Nephron progenitor cell (in vitro differentiated cells): ENCODE data around the gene LGR5.
A peak's percentile ranks its signal among the peaks of the same experiment; 100 is the strongest.

Experiments used
- DNase-seq: peaks from one replicate; pipeline ENCODE4 v3.0.0; 2021
- H3K27ac Mint-ChIP-seq: 2 replicates; pipeline ENCODE4 v1.8.0; 2021; ENCODE audit warnings: mild to moderate bottlenecking, moderate library complexity, mixed read lengths
- H3K27me3 Mint-ChIP-seq: 2 replicates; pipeline ENCODE4 v1.8.0; 2021; ENCODE audit warnings: mild to moderate bottlenecking, low read depth, mixed read lengths; ENCODE audit not compliant: poor library complexity
- H3K36me3 Mint-ChIP-seq: 2 replicates; pipeline ENCODE4 v1.8.0; 2021; ENCODE audit warnings: low read depth, mixed read lengths
- H3K4me1 Mint-ChIP-seq: 2 replicates; pipeline ENCODE4 v1.8.0; 2021; ENCODE audit warnings: mixed read lengths
- H3K4me3 Mint-ChIP-seq: 2 replicates; pipeline ENCODE4 v1.8.0; 2021; ENCODE audit warnings: mild to moderate bottlenecking, moderate library complexity, mixed read lengths
- H3K9me3 Mint-ChIP-seq: 2 replicates; pipeline ENCODE4 v1.8.0; 2021; ENCODE audit warnings: mild to moderate bottlenecking, moderate library complexity, mixed read lengths
- CTCF ChIP-seq: fragments of 200-600 bp; sonication (generic); IDR thresholded peaks from 2 replicates; pipeline ENCODE4 v1.5.0; 2021; ENCODE audit warnings: antibody characterized with exemption

Gene LGR5

GRCh38 chr12:71587012-71587411 lies 147.4 kb downstream of the LGR5 start:
- H3K27me3 Mint-ChIP-seq = no peaks in the 10 kb centered on the region
- peaks cover 6% of the 10 kb centered on the region for H3K36me3 Mint-ChIP-seq
- no peak for TF ChIP-seq CTCF

GRCh38 chr12:71589478-71589881 lies 149.9 kb downstream of the LGR5 start:
- DNase-seq = no peak
- no peak for TF ChIP-seq CTCF
- Mint-ChIP-seq H3K27ac (no peak overlapping the region), H3K9me3 (no peaks in the 10 kb centered on the region), H3K27me3 (no peaks in the 10 kb centered on the region), H3K4me1 (peaks cover 5% of the 10 kb centered on the region), H3K4me3 (no peak overlapping the region), H3K36me3 (no peaks in the 10 kb centered on the region)

More at GRCh38 chr12:71587012-71587411, 147.4 kb downstream of the LGR5 start:
- DNase-seq = no peak
- Mint-ChIP-seq H3K9me3 (no peaks in the 10 kb centered on the region), H3K4me3 (no peak overlapping the region), H3K27ac (no peak overlapping the region), H3K4me1 (peaks cover 5% of the 10 kb centered on the region)

- DNase-seq = no peak
- Mint-ChIP-seq H3K36me3 (no peaks in the 10 kb centered on the region), H3K27ac (no peak overlapping the region), H3K4me1 (peaks cover 5% of the 10 kb centered on the region), H3K4me3 (no peak overlapping the region), H3K9me3 (no peaks in the 10 kb centered on the region), H3K27me3 (no peaks in the 10 kb centered on the region)
- TF ChIP-seq CTCF = no peak
These were observed 152.0 kb downstream of the LGR5 start for GRCh38 chr12:71591601-71592000.

- Mint-ChIP-seq H3K9me3 (no peaks in the 10 kb centered on the region), H3K36me3 (no peaks in the 10 kb centered on the region), H3K4me3 (no peak overlapping the region), H3K27me3 (no peaks in the 10 kb centered on the region), H3K27ac (no peak overlapping the region), H3K4me1 (peaks cover 5% of the 10 kb centered on the region)
- no peak for DNase-seq
- TF ChIP-seq CTCF = no peak
These were observed 153.2 kb downstream of the LGR5 start for GRCh38 chr12:71592841-71593240.

GRCh38 chr12:71594214-71594948 lies 154.8 kb downstream of the LGR5 start:
- H3K4me1 Mint-ChIP-seq = peaks cover 5% of the 10 kb centered on the region
- H3K27ac Mint-ChIP-seq = peak overlapping the region; percentile 56
- no peaks in the 10 kb centered on the region for H3K9me3 Mint-ChIP-seq
- DNase-seq = no peak
- H3K36me3 Mint-ChIP-seq = no peaks in the 10 kb centered on the region
- TF ChIP-seq CTCF = no peak
- H3K27me3 Mint-ChIP-seq = no peaks in the 10 kb centered on the region
- H3K4me3 Mint-ChIP-seq = no peak overlapping the region

- Mint-ChIP-seq H3K4me1 (no peaks in the 10 kb centered on the region), H3K27me3 (no peaks in the 10 kb centered on the region), H3K9me3 (no peaks in the 10 kb centered on the region), H3K27ac (no peak overlapping the region), H3K36me3 (no peaks in the 10 kb centered on the region), H3K4me3 (no peak overlapping the region)
- DNase-seq = no peak
- no peak for TF ChIP-seq CTCF
These were observed 159.6 kb downstream of the LGR5 start for GRCh38 chr12:71599210-71599609.
